Forelimb muscle (tissue), 1 donor: ENCODE data around the gene ZIC2. TPM values are rescaled to one million over a fixed set of nuclear protein-coding genes. Genes with fewer than 3 reads are reported as not detected.

ENCODE experiments used
- DNase-seq: peaks from one replicate; pipeline ENCODE4 v3.0.0-alpha.2; 2013; ENCODE audit warnings: low read depth
- polyA plus RNA-seq: library from polyadenylated mRNA; unstranded; fragments of 120-200 nt; gene quantifications from one replicate; pipeline ENCODE4 v1.2.1, GENCODE V29; 2013; ENCODE audit not compliant: insufficient read length

The ZIC2 gene
- polyA plus RNA-seq, 1 donor: not detected

GRCh38 chr13:99974296-99974938 is 7.2 kb upstream of the ZIC2 start:
- DNase-seq: no peak

- no peak for DNase-seq
Observed at GRCh38 chr13:99974939-99975561, 6.5 kb upstream of the ZIC2 start.

GRCh38 chr13:99975626-99976025 is 6.0 kb upstream of the ZIC2 start:
- no peak for DNase-seq

GRCh38 chr13:99976575-99976974 is 5.0 kb upstream of the ZIC2 start:
- DNase-seq: no peak

GRCh38 chr13:99977334-99977911 is 4.2 kb upstream of the ZIC2 start:
- no peak for DNase-seq

GRCh38 chr13:99977912-99978798 is 3.4 kb upstream of the ZIC2 start:
- no peak for DNase-seq

- no peak for DNase-seq
Observed at GRCh38 chr13:99978799-99979452, 2.7 kb upstream of the ZIC2 start.

GRCh38 chr13:99979453-99980200 is 2.0 kb upstream of the ZIC2 start:
- no peak for DNase-seq

GRCh38 chr13:99980201-99980823 is 1.3 kb upstream of the ZIC2 start:
- no peak for DNase-seq

- DNase-seq: no peak
Observed at GRCh38 chr13:99980824-99981734, 505 bp upstream of the ZIC2 start.

GRCh38 chr13:99982036-99982730 is 599 bp downstream of the ZIC2 start:
- no peak for DNase-seq

- no peak for DNase-seq
Observed at GRCh38 chr13:99982731-99983498, 1.3 kb downstream of the ZIC2 start.

- no peak for DNase-seq
Observed at GRCh38 chr13:99983499-99984401, 2.2 kb downstream of the ZIC2 start.

GRCh38 chr13:99984461-99985240 is 3.1 kb downstream of the ZIC2 start:
- no peak for DNase-seq

GRCh38 chr13:99985241-99985874 is 3.8 kb downstream of the ZIC2 start:
- DNase-seq: no peak
